ENCODE data around the gene ALAD. TPM values are rescaled to one million over a fixed set of nuclear protein-coding genes. Genes with fewer than 3 reads are reported as not detected.

ALAD gene
- total RNA-seq, 1 donor from 2014 or later, result 19.3 TPM

- DNase-seq (ENCODE audit: low spot score), result no peak
- H3K27me3 Mint-ChIP-seq (ENCODE audit: unreplicated experiment), result peaks cover 2% of the 10 kb centered on the region
- no peak overlapping the region for H3K27ac Mint-ChIP-seq (ENCODE audit: unreplicated experiment)
- no peak overlapping the region for H3K4me3 Mint-ChIP-seq (ENCODE audit: unreplicated experiment)
- TF ChIP-seq CTCF (IDR thresholded peaks at IDR 0.05; ENCODE audit: unreplicated experiment), result no peak
- no peaks in the 10 kb centered on the region for H3K36me3 Mint-ChIP-seq (ENCODE audit: low read depth, unreplicated experiment)
- H3K9me3 Mint-ChIP-seq (ENCODE audit: unreplicated experiment), result no peaks in the 10 kb centered on the region
- H3K4me1 Mint-ChIP-seq (ENCODE audit: unreplicated experiment), result no peaks in the 10 kb centered on the region
Measured at GRCh38 chr9:113356686-113357292, 44.3 kb downstream of the ALAD start.

GRCh38 chr9:113355040-113355596 is 46.0 kb downstream of the ALAD start:
- peaks cover 6% of the 10 kb centered on the region for H3K27me3 Mint-ChIP-seq (ENCODE audit: unreplicated experiment)
- H3K4me3 Mint-ChIP-seq (ENCODE audit: unreplicated experiment), result no peak overlapping the region
- H3K9me3 Mint-ChIP-seq (ENCODE audit: unreplicated experiment), result no peaks in the 10 kb centered on the region
- peaks cover 8% of the 10 kb centered on the region for H3K4me1 Mint-ChIP-seq (ENCODE audit: unreplicated experiment)
- H3K27ac Mint-ChIP-seq (ENCODE audit: unreplicated experiment), result no peak overlapping the region
- DNase-seq (ENCODE audit: low spot score), result no peak
- no peak for TF ChIP-seq CTCF (IDR thresholded peaks at IDR 0.05; ENCODE audit: unreplicated experiment)
- no peaks in the 10 kb centered on the region for H3K36me3 Mint-ChIP-seq (ENCODE audit: low read depth, unreplicated experiment)

DNA sequence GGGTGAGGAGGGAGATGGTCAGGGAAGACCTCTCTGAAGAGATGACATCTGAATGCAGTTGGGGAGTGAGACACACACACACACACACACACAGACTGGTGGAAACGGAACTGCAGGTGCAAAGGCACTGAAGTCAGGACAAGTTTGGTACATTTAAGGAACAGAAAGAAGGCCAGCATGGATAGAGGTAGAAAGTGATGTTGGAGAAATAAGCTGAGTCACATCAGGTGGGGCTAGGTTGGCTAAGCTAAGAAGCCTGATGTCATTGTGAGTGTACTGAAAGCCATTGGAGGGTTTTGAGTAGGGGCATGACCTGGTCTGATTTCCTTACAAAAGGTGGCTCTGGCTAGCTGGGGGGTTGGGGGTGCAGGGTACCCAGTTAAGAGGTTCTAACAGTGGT is 48.7 kb downstream of the ALAD start:
- TF ChIP-seq CTCF (IDR thresholded peaks at IDR 0.05; ENCODE audit: unreplicated experiment), result no peak
- Mint-ChIP-seq H3K27ac (ENCODE audit: unreplicated experiment) (no peak overlapping the region), H3K9me3 (ENCODE audit: unreplicated experiment) (no peaks in the 10 kb centered on the region), H3K27me3 (ENCODE audit: unreplicated experiment) (peaks cover 12% of the 10 kb centered on the region), H3K36me3 (ENCODE audit: low read depth, unreplicated experiment) (no peaks in the 10 kb centered on the region), H3K4me3 (ENCODE audit: unreplicated experiment) (no peak overlapping the region), H3K4me1 (ENCODE audit: unreplicated experiment) (peaks cover 9% of the 10 kb centered on the region)
- no peak for DNase-seq (ENCODE audit: low spot score)

DNA sequence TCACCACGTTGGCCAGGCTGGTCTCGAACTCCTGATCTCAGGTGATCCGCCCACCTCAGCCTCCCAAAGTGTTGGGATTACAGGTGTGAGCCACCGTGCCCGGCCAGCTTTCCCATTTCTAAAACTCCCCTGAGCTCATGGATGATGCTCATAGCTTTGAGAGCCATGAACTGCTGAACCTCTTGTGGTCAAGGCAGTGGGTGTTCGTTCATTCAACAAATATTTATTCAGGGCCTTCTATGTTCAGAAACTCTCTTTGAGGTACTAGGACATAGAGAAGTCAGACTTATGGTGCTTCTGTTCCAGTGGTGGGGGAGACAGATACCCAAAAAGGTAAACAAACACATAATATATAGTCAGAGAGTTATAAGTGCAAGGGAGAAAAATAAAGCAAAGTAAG is 49.1 kb downstream of the ALAD start:
- TF ChIP-seq CTCF (IDR thresholded peaks at IDR 0.05; ENCODE audit: unreplicated experiment), result no peak
- no peak overlapping the region for H3K27ac Mint-ChIP-seq (ENCODE audit: unreplicated experiment)
- H3K9me3 Mint-ChIP-seq (ENCODE audit: unreplicated experiment), result no peaks in the 10 kb centered on the region
- peaks cover 12% of the 10 kb centered on the region for H3K27me3 Mint-ChIP-seq (ENCODE audit: unreplicated experiment)
- H3K36me3 Mint-ChIP-seq (ENCODE audit: low read depth, unreplicated experiment), result no peaks in the 10 kb centered on the region
- no peak for DNase-seq (ENCODE audit: low spot score)
- H3K4me3 Mint-ChIP-seq (ENCODE audit: unreplicated experiment), result no peak overlapping the region
- H3K4me1 Mint-ChIP-seq (ENCODE audit: unreplicated experiment), result peaks cover 9% of the 10 kb centered on the region

- no peak for TF ChIP-seq CTCF (IDR thresholded peaks at IDR 0.05; ENCODE audit: unreplicated experiment)
- Mint-ChIP-seq H3K36me3 (ENCODE audit: low read depth, unreplicated experiment) (no peaks in the 10 kb centered on the region), H3K27me3 (ENCODE audit: unreplicated experiment) (peaks cover 12% of the 10 kb centered on the region), H3K27ac (ENCODE audit: unreplicated experiment) (no peak overlapping the region), H3K4me3 (ENCODE audit: unreplicated experiment) (no peak overlapping the region), H3K4me1 (ENCODE audit: unreplicated experiment) (peaks cover 9% of the 10 kb centered on the region), H3K9me3 (ENCODE audit: unreplicated experiment) (no peaks in the 10 kb centered on the region)
- no peak for DNase-seq (ENCODE audit: low spot score)
Measured at GRCh38 chr9:113350937-113351336, 50.1 kb downstream of the ALAD start.

Measured in endothelial cell (in vitro differentiated cells).